ENCODE results near the gene RNF187.

GRCh38 chr1:228510803-228511413 is 23.7 kb downstream of the RNF187 start:
- no peak for TF ChIP-seq CTCF (conservative IDR thresholded peaks at IDR 0.05; ENCODE audit: low read length)
- no peak for TF ChIP-seq EZH2phosphoT487 (IDR thresholded peaks at IDR 0.05; ENCODE audit: borderline replicate concordance)
